ENCODE results near the gene ZMYM2.
A peak's percentile ranks its signal among the peaks of the same experiment; 100 is the strongest.
"Not testable (repeated sequence)": the region's sequence is repeated elsewhere in the genome, so short reads cannot be mapped to it uniquely, and the experiment has no call there.

ZMYM2 gene

GRCh38 chr13:19982447-19983043 is 24.0 kb downstream of the ZMYM2 start:
- no peak for DNase-seq (ENCODE audit: low spot score)

GRCh38 chr13:19984430-19985218 is 26.1 kb downstream of the ZMYM2 start:
- peak; percentile 39 for DNase-seq (ENCODE audit: low spot score)

GRCh38 chr13:19985219-19985556 is 26.7 kb downstream of the ZMYM2 start:
- no peak for DNase-seq (ENCODE audit: low spot score)

GRCh38 chr13:19991531-19991930 is 33.0 kb downstream of the ZMYM2 start:
- DNase-seq (ENCODE audit: low spot score): no peak

- DNase-seq (ENCODE audit: low spot score): no peak
Observed at GRCh38 chr13:19993024-19993423, 34.5 kb downstream of the ZMYM2 start.

GRCh38 chr13:19998960-19999359 is 40.4 kb downstream of the ZMYM2 start:
- no peak for DNase-seq (ENCODE audit: low spot score)

GRCh38 chr13:20000062-20000552 is 41.6 kb downstream of the ZMYM2 start:
- DNase-seq (ENCODE audit: low spot score): no peak

GRCh38 chr13:20001366-20002190 is 43.1 kb downstream of the ZMYM2 start:
- DNase-seq (ENCODE audit: low spot score): no peak

- DNase-seq (ENCODE audit: low spot score): no peak
Observed at GRCh38 chr13:20002787-20003186, 44.3 kb downstream of the ZMYM2 start.

GRCh38 chr13:20006206-20006605 is 47.7 kb downstream of the ZMYM2 start:
- DNase-seq (ENCODE audit: low spot score): no peak

- DNase-seq (ENCODE audit: low spot score): no peak
Observed at GRCh38 chr13:20015763-20016162, 57.2 kb downstream of the ZMYM2 start.

- DNase-seq (ENCODE audit: low spot score): no peak
Observed at GRCh38 chr13:20016649-20017364, 58.3 kb downstream of the ZMYM2 start.

- DNase-seq (ENCODE audit: low spot score): no peak
Observed at GRCh38 chr13:20017365-20017711, 58.8 kb downstream of the ZMYM2 start.

- no peak for DNase-seq (ENCODE audit: low spot score)
Observed at GRCh38 chr13:20019043-20019442, 60.5 kb downstream of the ZMYM2 start.

- DNase-seq (ENCODE audit: low spot score): no peak
Observed at GRCh38 chr13:20024702-20025101, 66.2 kb downstream of the ZMYM2 start.

GRCh38 chr13:20028953-20029352 is 70.4 kb downstream of the ZMYM2 start:
- DNase-seq (ENCODE audit: low spot score): no peak

GRCh38 chr13:20033486-20033885 is 75.0 kb downstream of the ZMYM2 start:
- DNase-seq (ENCODE audit: low spot score): peak; percentile 31

- DNase-seq (ENCODE audit: low spot score): peak; percentile 5
Observed at GRCh38 chr13:20035130-20035529, 76.6 kb downstream of the ZMYM2 start.

GRCh38 chr13:20037908-20038307 is 79.4 kb downstream of the ZMYM2 start:
- DNase-seq (ENCODE audit: low spot score): no peak

GRCh38 chr13:20042603-20043002 is 84.1 kb downstream of the ZMYM2 start:
- not testable (repeated sequence) for DNase-seq (ENCODE audit: low spot score)

GRCh38 chr13:20043207-20043925 is 84.8 kb downstream of the ZMYM2 start:
- no peak for DNase-seq (ENCODE audit: low spot score)

GRCh38 chr13:20044086-20044485 is 85.6 kb downstream of the ZMYM2 start:
- no peak for DNase-seq (ENCODE audit: low spot score)
